Spinal cord (tissue), 10 donors: ENCODE data around the gene MOSPD2. TPM values are rescaled to one million over a fixed set of nuclear protein-coding genes. Genes with fewer than 3 reads are reported as not detected.

Experiments used
- DNase-seq, 6 donors: peaks; one replicate each; pipeline versions ENCODE4 v3.0.0 to v3.0.0-alpha.2; 2013 to 2015; ENCODE audit warnings: low spot score in 6 of 6, low read depth in 4 of 6
- H3K27ac ChIP-seq: one replicate; pipeline ENCODE4 v1.5.1; 2013; ENCODE audit warnings: low read depth, low read length, control low read depth
- H3K27me3 ChIP-seq: one replicate; pipeline ENCODE4 v1.6.1; 2013; ENCODE audit warnings: low read length; ENCODE audit not compliant: control insufficient read depth, insufficient read depth
- H3K36me3 ChIP-seq: one replicate; pipeline ENCODE4 v1.6.1; 2013; ENCODE audit warnings: low read length; ENCODE audit not compliant: control insufficient read depth, insufficient read depth
- H3K4me1 ChIP-seq: one replicate; pipeline ENCODE4 v1.6.1; 2013; ENCODE audit warnings: low read length; ENCODE audit not compliant: control insufficient read depth, insufficient read depth
- H3K4me3 ChIP-seq: one replicate; pipeline ENCODE4 v1.5.1; 2013; ENCODE audit warnings: low read depth, low read length, control low read depth
- H3K9me3 ChIP-seq: one replicate; pipeline ENCODE4 v1.6.1; 2013; ENCODE audit warnings: low read length; ENCODE audit not compliant: control insufficient read depth, insufficient read depth
- WGBS: methylation state at CpG from one replicate; pipeline ENCODE4 v1.1.5; 2013; ENCODE audit warnings: missing lambda C conversion rate; ENCODE audit not compliant: insufficient coverage; 5-methylcytosine and 5-hydroxymethylcytosine counted together
- long read RNA-seq, 4 donors: transcript quantifications; one replicate each; lab custom pipeline, GENCODE V29; 2026
- polyA plus RNA-seq, 2 donors: library from polyadenylated mRNA; unstranded; fragments of 120-200 nt; gene quantifications; one replicate each; pipeline ENCODE4 v1.2.1, GENCODE V29; 2013; ENCODE audit not compliant: insufficient read length in 2 of 2
- total RNA-seq, 2 donors: library from RNA; depleted of rRNA in 1 of 2; stranded (reverse); fragments of 120-200 nt in 1 of 2; fragments of >200 nt in 1 of 2; gene quantifications; one replicate each; pipeline versions ENCODE4 v1.2.3 to v1.2.4, GENCODE V29; 2013 to 2014
- donor health status: healthy.

Gene MOSPD2
- total RNA-seq, result 10 to 100 TPM; 15.8 to 25.0 TPM
- polyA plus RNA-seq, result 10 to 100 TPM; 12.5 to 13.8 TPM
- long read RNA-seq, donor 1, result 0 reads
- long read RNA-seq, donor 2, partial matches to known transcripts, result 0 of 2 reads
- long read RNA-seq, donor 2, other reads (novel, unspliced or antisense), result 0 of 2 reads
- long read RNA-seq, donor 3, result 0 reads
- long read RNA-seq, donor 4, full-length matches to known transcripts, result 3 of 11 reads
- long read RNA-seq, donor 4, partial matches to known transcripts, result 8 of 11 reads
- long read RNA-seq, donor 4, other reads (novel, unspliced or antisense), result 0 of 11 reads

GRCh38 chrX:14872851-14873675 is at the start of gene MOSPD2, which contains the start of gene FANCB:
Gene MOSPD2 (plus strand): TSS chrX:14873421. CDS start chrX:14873529, 108 bp downstream.
Gene FANCB (minus strand): TSS chrX:14873069. CDS start chrX:14865510, 7,559 bp downstream.
- Histone ChIP-seq H3K36me3 (no peaks in the 10 kb centered on the region), H3K9me3 (no peaks in the 10 kb centered on the region), H3K4me3 (peak within 1 kb of the TSS; percentile 78), H3K27ac (peak within 1 kb of the TSS; percentile 80), H3K27me3 (no peaks in the 10 kb centered on the region), H3K4me1 (no peaks in the 10 kb centered on the region)
- DNase-seq, result peak; percentile 60 to 97 (median 80)
- WGBS, result 23% methylated on average over 63 of the region's 78 CpGs

GRCh38 chrX:14825851-14826250 is 47.4 kb upstream of the MOSPD2 start:
- Histone ChIP-seq H3K27ac (no peak overlapping the region), H3K9me3 (peaks cover 1% of the 10 kb centered on the region), H3K4me3 (no peak overlapping the region), H3K4me1 (no peaks in the 10 kb centered on the region), H3K36me3 (no peaks in the 10 kb centered on the region), H3K27me3 (no peaks in the 10 kb centered on the region)
- DNase-seq, result peak in 1 of 6 donors; percentile 2

- Histone ChIP-seq H3K27ac (no peak overlapping the region), H3K27me3 (no peaks in the 10 kb centered on the region), H3K36me3 (no peaks in the 10 kb centered on the region), H3K4me1 (no peaks in the 10 kb centered on the region), H3K4me3 (no peak overlapping the region), H3K9me3 (peaks cover 1% of the 10 kb centered on the region)
- DNase-seq, result no peak
- no CpG with 5 or more reads among the region's 3 CpGs for WGBS
Measured at GRCh38 chrX:14826319-14826718, 46.9 kb upstream of the MOSPD2 start.

- Histone ChIP-seq H3K9me3 (peaks cover 1% of the 10 kb centered on the region), H3K27ac (no peak overlapping the region), H3K4me1 (no peaks in the 10 kb centered on the region), H3K4me3 (no peak overlapping the region), H3K27me3 (no peaks in the 10 kb centered on the region), H3K36me3 (no peaks in the 10 kb centered on the region)
- WGBS, result no CpG with 5 or more reads among the region's 2 CpGs
- DNase-seq, result no peak
Measured at GRCh38 chrX:14829643-14830042, 43.6 kb upstream of the MOSPD2 start.

GRCh38 chrX:14832151-14832550 is 41.1 kb upstream of the MOSPD2 start:
- DNase-seq, result no peak
- Histone ChIP-seq H3K27ac (no peak overlapping the region), H3K27me3 (no peaks in the 10 kb centered on the region), H3K36me3 (no peaks in the 10 kb centered on the region), H3K4me1 (no peaks in the 10 kb centered on the region), H3K9me3 (peaks cover 1% of the 10 kb centered on the region), H3K4me3 (no peak overlapping the region)
- 86% methylated on average over 2 of the region's 2 CpGs for WGBS

DNA sequence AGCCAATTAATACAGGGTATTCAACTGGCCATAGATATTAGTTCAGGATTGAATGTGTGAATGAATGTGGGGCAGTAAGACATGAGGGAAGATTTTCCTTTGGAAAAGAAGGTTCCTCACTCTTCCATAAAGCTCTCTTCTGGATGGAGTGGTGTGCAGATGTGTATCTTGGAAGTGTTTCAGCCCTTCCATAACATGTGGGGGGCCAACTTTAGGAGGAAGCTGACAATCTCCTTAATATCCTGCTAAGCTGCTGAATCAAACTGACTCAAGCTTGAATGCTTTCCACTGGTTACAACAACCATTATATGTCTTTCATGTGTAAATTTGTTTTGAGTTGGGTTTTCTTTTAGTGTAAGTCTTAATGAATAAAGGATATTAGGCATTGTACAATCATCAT is 40.6 kb upstream of the MOSPD2 start:
- Histone ChIP-seq H3K9me3 (peaks cover 1% of the 10 kb centered on the region), H3K4me3 (no peak overlapping the region), H3K36me3 (no peaks in the 10 kb centered on the region), H3K4me1 (no peaks in the 10 kb centered on the region), H3K27me3 (no peaks in the 10 kb centered on the region), H3K27ac (no peak overlapping the region)
- DNase-seq, result no peak

DNA sequence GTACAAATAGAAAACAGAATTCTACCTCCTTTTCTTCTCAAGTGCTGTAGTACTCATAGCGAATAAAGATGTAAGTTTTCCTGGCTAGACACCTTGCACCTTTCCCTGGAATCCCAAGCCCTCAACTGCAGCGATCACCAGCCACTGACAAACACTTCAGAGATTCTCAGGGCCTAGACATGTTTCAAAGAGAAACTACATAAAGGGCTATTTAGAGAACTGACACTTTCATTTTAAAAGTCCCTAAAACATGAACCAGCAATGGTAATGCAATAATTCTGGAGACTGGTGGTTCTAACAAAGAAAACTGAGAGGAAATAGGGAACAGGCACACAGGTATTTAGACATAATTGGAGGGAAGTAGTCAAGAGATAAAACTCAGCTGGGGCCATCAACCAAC is 36.1 kb upstream of the MOSPD2 start:
- 100% methylated on average over 1 of the region's 2 CpGs for WGBS
- H3K4me1 ChIP-seq, result no peaks in the 10 kb centered on the region
- H3K27me3 ChIP-seq, result peaks cover 6% of the 10 kb centered on the region
- H3K4me3 ChIP-seq, result no peak overlapping the region
- DNase-seq, result no peak
- no peaks in the 10 kb centered on the region for H3K36me3 ChIP-seq
- no peak overlapping the region for H3K27ac ChIP-seq
- H3K9me3 ChIP-seq, result no peaks in the 10 kb centered on the region

- Histone ChIP-seq H3K36me3 (no peaks in the 10 kb centered on the region), H3K27ac (no peak overlapping the region), H3K4me3 (no peak overlapping the region), H3K27me3 (peaks cover 10% of the 10 kb centered on the region), H3K4me1 (no peaks in the 10 kb centered on the region), H3K9me3 (no peaks in the 10 kb centered on the region)
- no peak for DNase-seq
- WGBS, result no CpG with 5 or more reads among the region's 4 CpGs
Measured at GRCh38 chrX:14843666-14844065, 29.6 kb upstream of the MOSPD2 start.

DNA sequence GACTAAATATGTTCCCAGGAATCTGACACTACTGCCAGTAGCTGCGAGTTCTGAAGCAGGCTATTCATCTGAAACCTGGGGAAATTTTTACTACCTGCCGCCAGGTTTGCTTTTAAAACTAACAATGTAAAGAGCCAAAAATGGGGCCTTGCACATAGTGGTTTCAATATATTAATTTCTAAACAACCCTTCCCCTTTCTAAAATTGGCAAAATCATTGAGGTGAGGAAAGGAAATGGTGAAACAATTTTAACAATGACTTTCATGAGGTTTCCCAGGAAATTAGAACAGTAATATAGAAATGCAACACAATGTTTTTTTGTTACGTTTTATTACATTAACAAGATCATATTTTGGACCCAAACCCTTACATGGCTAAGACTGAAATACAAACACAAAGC is 21.7 kb upstream of the MOSPD2 start:
- Histone ChIP-seq H3K36me3 (no peaks in the 10 kb centered on the region), H3K4me3 (no peak overlapping the region), H3K9me3 (no peaks in the 10 kb centered on the region), H3K27ac (no peak overlapping the region), H3K4me1 (no peaks in the 10 kb centered on the region), H3K27me3 (no peaks in the 10 kb centered on the region)
- no CpG with 5 or more reads among the region's 3 CpGs for WGBS
- no peak for DNase-seq

DNA sequence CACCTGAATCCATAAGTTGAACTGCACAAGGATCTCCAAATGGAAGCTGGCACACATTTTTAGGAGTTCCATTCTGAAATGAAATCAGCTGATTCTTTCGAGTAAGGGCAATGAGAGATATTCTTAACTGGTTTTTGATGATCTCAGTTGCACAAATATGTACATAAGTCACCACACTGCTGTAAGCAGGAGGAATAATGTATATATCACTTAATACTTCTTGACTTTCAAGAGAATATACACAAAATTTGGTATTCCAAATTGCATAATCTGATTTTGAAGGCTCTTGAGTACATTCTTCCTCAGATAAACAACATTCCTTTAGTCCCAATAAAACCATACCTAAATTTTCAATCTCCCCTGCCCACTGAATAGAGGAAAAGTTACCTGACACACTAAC is 8.6 kb upstream of the MOSPD2 start:
- no peak for DNase-seq
- H3K27ac ChIP-seq, result peak overlapping the region; percentile 64
- WGBS, result no CpG with 5 or more reads among the region's 1 CpG
- H3K9me3 ChIP-seq, result no peaks in the 10 kb centered on the region
- H3K4me3 ChIP-seq, result no peak overlapping the region
- H3K27me3 ChIP-seq, result no peaks in the 10 kb centered on the region
- no peaks in the 10 kb centered on the region for H3K4me1 ChIP-seq
- H3K36me3 ChIP-seq, result no peaks in the 10 kb centered on the region
